ENCODE data around the gene HOXB3.

HOXB3 gene

GRCh38 chr17:48625495-48626244, 35.6 kb upstream of the HOXB3 start:
- peak; percentile 78 for DNase-seq

GRCh38 chr17:48624544-48625494, 34.8 kb upstream of the HOXB3 start:
- DNase-seq: peak; percentile 71

- DNase-seq: no peak
Measured at GRCh38 chr17:48624118-48624517, 34.1 kb upstream of the HOXB3 start.

GRCh38 chr17:48623583-48623982, 33.5 kb upstream of the HOXB3 start:
- no peak for DNase-seq

- no peak for DNase-seq
Measured at GRCh38 chr17:48622857-48623256, 32.8 kb upstream of the HOXB3 start.

- no peak for DNase-seq
Measured at GRCh38 chr17:48621410-48622392, 31.7 kb upstream of the HOXB3 start.

GRCh38 chr17:48620461-48621139, 30.6 kb upstream of the HOXB3 start:
- no peak for DNase-seq

- DNase-seq: no peak
Measured at GRCh38 chr17:48619826-48620449, 29.9 kb upstream of the HOXB3 start.

GRCh38 chr17:48618256-48618896, 28.3 kb upstream of the HOXB3 start:
- DNase-seq: peak; percentile 94

GRCh38 chr17:48617471-48618255, 27.6 kb upstream of the HOXB3 start:
- no peak for DNase-seq

GRCh38 chr17:48616717-48617470, 26.9 kb upstream of the HOXB3 start:
- DNase-seq: no peak

GRCh38 chr17:48615963-48616716, 26.1 kb upstream of the HOXB3 start:
- no peak for DNase-seq

GRCh38 chr17:48615047-48615962, 25.3 kb upstream of the HOXB3 start, which contains the start of gene HOXB8:
Gene HOXB8, minus strand, starts transcription at chr17:48615292. Its CDS starts 588 bp downstream, at chr17:48614704.
- no peak for DNase-seq

- peak; percentile 73 for DNase-seq
Measured at GRCh38 chr17:48613862-48614694, 24.0 kb upstream of the HOXB3 start.

- DNase-seq: peak; percentile 82
Measured at GRCh38 chr17:48612854-48613691, 23.0 kb upstream of the HOXB3 start.

Data from activated effector memory CD4-positive, alpha-beta T cell treated with anti-CD3 and anti-CD28 coated beads, Interleukin-2, amount 50 U/mL, for 16 hours (primary cell).